CD14-positive monocyte (primary cell): ENCODE data around the gene C3orf70. TPM values are rescaled to one million over a fixed set of nuclear protein-coding genes. Genes with fewer than 3 reads are reported as not detected.

Experiments used
- DNase-seq, 3 donors: peaks; one replicate each; pipeline ENCODE4 v3.0.0-alpha.2; 2011 to 2022
- H2AFZ ChIP-seq: 2 replicates; pipeline ENCODE4 v1.6.0; 2012; ENCODE audit warnings: mild to moderate bottlenecking, low read depth, low read length, inconsistent platforms; ENCODE audit not compliant: insufficient read depth, poor library complexity, severe bottlenecking
- H3K27ac ChIP-seq, 2 donors: 1 replicate in 1 of 2; 2 replicates in 1 of 2; pipeline ENCODE4 v1.5.1; 2012 to 2013; ENCODE audit warnings: low read length in 2 of 2, control low read depth in 1 of 2, inconsistent platforms in 1 of 2, low read depth in 1 of 2, mild to moderate bottlenecking in 1 of 2
- H3K27me3 ChIP-seq, 2 donors: one replicate each; pipeline versions ENCODE4 v1.6.0 to v1.6.1; 2011 to 2013; ENCODE audit warnings: low read length in 2 of 2; ENCODE audit not compliant: control insufficient read depth in 2 of 2, insufficient read depth in 2 of 2
- H3K36me3 ChIP-seq, 2 donors: replicated peaks in 1 of 2; 1 replicate in 1 of 2; 2 replicates in 1 of 2; pipeline versions ENCODE4 v1.5.1 to v1.6.1; 2012 to 2013; ENCODE audit warnings: low read length in 2 of 2, control low read depth in 1 of 2, inconsistent platforms in 1 of 2, mild to moderate bottlenecking in 1 of 2; ENCODE audit not compliant: insufficient read depth in 2 of 2, control insufficient read depth in 1 of 2
- H3K4me1 ChIP-seq, 2 donors: 1 replicate in 1 of 2; 2 replicates in 1 of 2; pipeline versions ENCODE4 v1.5.1 to v1.6.1; 2012 to 2013; ENCODE audit warnings: low read length in 2 of 2, control low read depth in 1 of 2, inconsistent platforms in 1 of 2, mild to moderate bottlenecking in 1 of 2, moderate library complexity in 1 of 2; ENCODE audit not compliant: insufficient read depth in 2 of 2, control insufficient read depth in 1 of 2
- H3K4me2 ChIP-seq: replicated peaks from 2 replicates; pipeline ENCODE3; 2012; ENCODE audit warnings: low read length, moderate library complexity, mild to moderate bottlenecking; ENCODE audit not compliant: poor library complexity, severe bottlenecking; ENCODE audit errors: extremely low read depth
- H3K4me3 ChIP-seq, 3 experiments: fragments of 200-600 bp in 1 of 3; sonication (generic) in 1 of 3; replicated peaks in 1 of 3; 1 replicate in 2 of 3; 2 replicates in 1 of 3; pipeline ENCODE4 v1.5.1; 2011 to 2013; ENCODE audit warnings: low read length in 3 of 3, mild to moderate bottlenecking in 3 of 3, control low read depth in 2 of 3, low read depth in 2 of 3, inconsistent platforms in 1 of 3, moderate library complexity in 1 of 3
- H3K79me2 ChIP-seq: 2 replicates; pipeline ENCODE4 v1.6.0; 2012; ENCODE audit warnings: mild to moderate bottlenecking, control low read depth, inconsistent platforms, low read length, moderate library complexity; ENCODE audit not compliant: insufficient read depth
- H3K9ac ChIP-seq: 2 replicates; pipeline ENCODE4 v1.6.0; 2017; ENCODE audit warnings: low read length, mild to moderate bottlenecking; ENCODE audit not compliant: insufficient read depth, poor library complexity, severe bottlenecking
- H3K9me3 ChIP-seq, 2 donors: replicated peaks in 1 of 2; 1 replicate in 1 of 2; 2 replicates in 1 of 2; pipeline versions ENCODE4 v1.5.1 to v1.6.1; 2012 to 2013; ENCODE audit warnings: low read length in 2 of 2, control low read depth in 1 of 2; ENCODE audit not compliant: control insufficient read depth in 1 of 2, insufficient read depth in 1 of 2
- H4K20me1 ChIP-seq: 2 replicates; pipeline ENCODE4 v1.6.0; 2012; ENCODE audit warnings: mild to moderate bottlenecking, low read length, control low read depth, moderate library complexity; ENCODE audit not compliant: insufficient read depth
- H3K27ac Mint-ChIP-seq, 7 donors: one replicate each; pipeline ENCODE4 v1.8.0; 2020; ENCODE audit warnings: mild to moderate bottlenecking in 7 of 7, mixed read lengths in 7 of 7, moderate library complexity in 6 of 7, inconsistent platforms in 2 of 7
- H3K27me3 Mint-ChIP-seq, 3 donors: one replicate each; pipeline ENCODE4 v1.8.0; 2021 to 2022; ENCODE audit warnings: low read depth in 3 of 3, mild to moderate bottlenecking in 3 of 3, mixed read lengths in 3 of 3, moderate library complexity in 3 of 3, inconsistent platforms in 1 of 3
- H3K36me3 Mint-ChIP-seq, 2 donors: one replicate each; pipeline ENCODE4 v1.8.0; 2020; ENCODE audit warnings: mixed read lengths in 2 of 2, inconsistent platforms in 1 of 2, mild to moderate bottlenecking in 1 of 2
- H3K4me1 Mint-ChIP-seq: one replicate; pipeline ENCODE4 v1.8.0; 2020; ENCODE audit warnings: mild to moderate bottlenecking, mixed read lengths
- H3K4me3 Mint-ChIP-seq, 2 donors: one replicate each; pipeline ENCODE4 v1.8.0; 2020; ENCODE audit warnings: mild to moderate bottlenecking in 2 of 2, mixed read lengths in 2 of 2, moderate library complexity in 1 of 2
- H3K9me3 Mint-ChIP-seq, 7 donors: one replicate each; pipeline ENCODE4 v1.8.0; 2020 to 2022; ENCODE audit warnings: mixed read lengths in 7 of 7, mild to moderate bottlenecking in 6 of 7, moderate library complexity in 6 of 7, inconsistent platforms in 2 of 7
- CTCF ChIP-seq: fragments of 200-600 bp; IDR thresholded peaks from one replicate; pipeline ENCODE4 v1.8.0; 2022; ENCODE audit warnings: antibody characterized with exemption, mild to moderate bottlenecking
- WGBS: methylation state at CpG from one replicate; pipeline ENCODE4 v1.1.5; 2013; ENCODE audit warnings: missing lambda C conversion rate; ENCODE audit not compliant: insufficient coverage; 5-methylcytosine and 5-hydroxymethylcytosine counted together
- intact Hi-C, 2 donors: fragments of 100-400 bp; cut with micrococcal nuclease; formaldehyde crosslinking; loops; one replicate each; pipeline versions ENCODE4 v1.15.0 to v1.15.1; 2023
- polyA plus RNA-seq, 3 donors: library from polyadenylated mRNA; depleted of rRNA in 1 of 3; unstranded in 2 of 3; stranded (reverse) in 1 of 3; fragments of 300-500 nt in 2 of 3; fragments of >200 nt in 1 of 3; fragmentation: Illumina TruSeq in 2 of 3; gene quantifications; 1 replicate in 2 of 3; 2 replicates in 1 of 3; pipeline ENCODE4 v1.2.3, GENCODE V29; 2012 to 2021

The C3orf70 gene
- polyA plus RNA-seq, 3 donors = 0.01 to 0.08 TPM; not detected in 1

- TF ChIP-seq CTCF = no peak
- H3K27ac Mint-ChIP-seq = peak overlapping the region in 1 of 7 donors; percentile 58
- H3K4me3 Mint-ChIP-seq = no peak overlapping the region
- Histone ChIP-seq H3K27ac (no peak overlapping the region), H3K9ac (no peak overlapping the region), H3K27me3 (no peaks in the 10 kb centered on the region), H3K9me3 (no peaks in the 10 kb centered on the region), H3K36me3 (no peaks in the 10 kb centered on the region), H3K79me2 (no peaks in the 10 kb centered on the region), H4K20me1 (no peaks in the 10 kb centered on the region), H2AFZ (peak overlapping the region; percentile 46), H3K4me3 (no peak overlapping the region), H3K4me2 (no peak overlapping the region), H3K4me1 (peaks cover 16 to 20% of the 10 kb centered on the region in 2 donors)
- DNase-seq = no peak
- no peaks in the 10 kb centered on the region for H3K9me3 Mint-ChIP-seq
- peaks cover 27% of the 10 kb centered on the region for H3K4me1 Mint-ChIP-seq
- peaks cover 0 to 2% (median 0%) of the 10 kb centered on the region in 3 donors for H3K27me3 Mint-ChIP-seq
- H3K36me3 Mint-ChIP-seq = no peaks in the 10 kb centered on the region
- intact Hi-C loops = no loop called here
- 80% methylated on average over 6 of the region's 11 CpGs for WGBS
Measured at GRCh38 chr3:185172086-185173049, 19.5 kb upstream of the C3orf70 start.

- Histone ChIP-seq H3K79me2 (no peaks in the 10 kb centered on the region), H3K27ac (no peak overlapping the region), H3K27me3 (no peaks in the 10 kb centered on the region), H3K4me1 (no peaks in the 10 kb centered on the region), H3K4me2 (no peak overlapping the region), H3K36me3 (no peaks in the 10 kb centered on the region), H3K4me3 (no peak overlapping the region), H2AFZ (no peak overlapping the region), H4K20me1 (no peaks in the 10 kb centered on the region), H3K9ac (no peak overlapping the region), H3K9me3 (no peaks in the 10 kb centered on the region)
- no peak overlapping the region for H3K4me3 Mint-ChIP-seq
- intact Hi-C loops = no loop called here
- no peaks in the 10 kb centered on the region for H3K9me3 Mint-ChIP-seq
- H3K27ac Mint-ChIP-seq = no peak overlapping the region
- 80% methylated on average over 1 of the region's 6 CpGs for WGBS
- no peak for DNase-seq
- no peaks in the 10 kb centered on the region for H3K36me3 Mint-ChIP-seq
- no peak for TF ChIP-seq CTCF
- no peaks in the 10 kb centered on the region for H3K4me1 Mint-ChIP-seq
- peaks cover 0 to 10% (median 2%) of the 10 kb centered on the region in 3 donors for H3K27me3 Mint-ChIP-seq
Measured at GRCh38 chr3:185164428-185165217, 11.8 kb upstream of the C3orf70 start.
